Sigmoid colon (tissue), 7 donors: ENCODE measurements around the gene NTMT1. TPM values are rescaled to one million over a fixed set of nuclear protein-coding genes. Genes with fewer than 3 reads are reported as not detected.

Source experiments
- DNase-seq: peaks from one replicate; pipeline ENCODE4 v3.0.0-alpha.2; 2019
- H3K27ac ChIP-seq, 4 donors: fragments of 200-600 bp; sonication (generic); one replicate each; pipeline ENCODE4 v1.5.1; 2016 to 2019; ENCODE audit warnings: mild to moderate bottlenecking in 1 of 4
- H3K27me3 ChIP-seq, 3 donors: fragments of 200-600 bp; sonication (generic); one replicate each; pipeline ENCODE4 v1.5.1; 2019; ENCODE audit warnings: mild to moderate bottlenecking in 1 of 3
- H3K36me3 ChIP-seq, 4 donors: fragments of 200-600 bp; sonication (generic); one replicate each; pipeline ENCODE4 v1.5.1; 2016 to 2019
- H3K4me1 ChIP-seq, 4 donors: fragments of 200-600 bp; sonication (generic); one replicate each; pipeline ENCODE4 v1.5.1; 2017 to 2019
- H3K4me3 ChIP-seq, 4 donors: fragments of 200-600 bp; sonication (generic); one replicate each; pipeline ENCODE4 v1.5.1; 2017 to 2019; ENCODE audit warnings: mild to moderate bottlenecking in 2 of 4, moderate library complexity in 1 of 4
- H3K9me3 ChIP-seq, 4 donors: fragments of 200-600 bp in 3 of 4; sonication (generic) in 3 of 4; one replicate each; pipeline versions ENCODE4 v1.5.1 to v1.6.1; 2013 to 2019
- EP300 ChIP-seq, 4 donors: sonication (generic); formaldehyde crosslinking; IDR thresholded peaks; one replicate each; pipeline ENCODE4 v1.6.1; 2017; ENCODE audit warnings: antibody characterized with exemption in 4 of 4
- POLR2A ChIP-seq, 2 donors: fragments of 450-650 bp; IDR thresholded peaks; one replicate each; pipeline ENCODE4 v1.6.1; 2016; ENCODE audit warnings: antibody characterized with exemption in 2 of 2, mild to moderate bottlenecking in 2 of 2, moderate library complexity in 2 of 2
- POLR2AphosphoS5 ChIP-seq, 4 donors: sonication (generic); formaldehyde crosslinking; IDR thresholded peaks; one replicate each; pipeline ENCODE4 v1.6.1; 2017; ENCODE audit warnings: antibody characterized with exemption in 4 of 4
- WGBS, 2 donors: extraction: QIAGEN DNeasy Blood & Tissue Kit; methylation state at CpG; one replicate each; pipeline ENCODE4 v1.1.7; 2013; 5-methylcytosine and 5-hydroxymethylcytosine counted together
- intact Hi-C: fragments of 100-400 bp; cut with DNase I; formaldehyde crosslinking; loops from one replicate; pipeline ENCODE4 v1.15.1; 2023
- polyA plus RNA-seq, 3 donors: library from polyadenylated mRNA; stranded (reverse); fragments of 200-250 nt; gene quantifications; one replicate each; pipeline ENCODE4 v1.2.3, GENCODE V29; 2013
- total RNA-seq, 4 donors: library from RNA; depleted of rRNA; stranded (reverse); fragments of >200 nt; gene quantifications; one replicate each; pipeline ENCODE4 v1.1.0, GENCODE V29; 2016
- TF ChIP-seq, protein P1 (sequence below), 4 experiments: fragments of 450-650 bp in 3 of 4; fragments of 200-600 bp in 1 of 4; IDR thresholded peaks; one replicate each; pipeline ENCODE4 v1.5.1; 2016 to 2019; ENCODE audit warnings: antibody characterized with exemption in 4 of 4, mild to moderate bottlenecking in 3 of 4, moderate library complexity in 2 of 4
- donor health status: healthy with polysubstance abuse.
- donor health status: Bipolar disorder and iron deficiency.
- donor health status: healthy.

NTMT1 gene
- total and polyA plus RNA-seq, 7 donors = 5.8 to 49.3 (median 22.5) TPM

DNA sequence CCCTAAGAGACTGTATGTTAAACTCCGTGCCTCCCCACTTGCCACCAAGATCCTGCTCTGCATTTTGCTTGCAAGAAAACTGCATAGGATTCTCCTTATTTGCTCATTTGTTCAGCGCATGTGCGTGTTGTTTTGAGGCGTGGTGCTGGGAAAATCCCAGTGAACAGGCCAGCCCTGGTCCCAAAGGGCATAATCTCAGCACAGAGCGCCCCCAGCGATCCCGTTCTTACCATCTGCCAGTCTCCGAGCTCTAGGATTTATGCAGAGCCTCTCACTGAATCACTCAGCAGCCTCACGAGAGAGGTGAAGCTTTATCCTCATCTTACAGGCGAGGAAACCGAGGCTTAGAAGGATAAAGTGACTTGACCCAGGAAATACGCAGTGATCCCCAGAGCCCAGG lies 51.0 kb downstream of the NTMT1 start:
- no peak overlapping the region for H3K27ac ChIP-seq
- no peak for DNase-seq
- 35 to 80% methylated on average over 12 of the region's 12 CpGs for WGBS, 2 donors
- H3K36me3 ChIP-seq = no peaks in the 10 kb centered on the region
- no peak for TF ChIP-seq POLR2AphosphoS5 (IDR thresholded peaks at IDR 0.05)
- no peak for TF ChIP-seq EP300 (IDR thresholded peaks at IDR 0.05)
- TF ChIP-seq, protein P1, sequence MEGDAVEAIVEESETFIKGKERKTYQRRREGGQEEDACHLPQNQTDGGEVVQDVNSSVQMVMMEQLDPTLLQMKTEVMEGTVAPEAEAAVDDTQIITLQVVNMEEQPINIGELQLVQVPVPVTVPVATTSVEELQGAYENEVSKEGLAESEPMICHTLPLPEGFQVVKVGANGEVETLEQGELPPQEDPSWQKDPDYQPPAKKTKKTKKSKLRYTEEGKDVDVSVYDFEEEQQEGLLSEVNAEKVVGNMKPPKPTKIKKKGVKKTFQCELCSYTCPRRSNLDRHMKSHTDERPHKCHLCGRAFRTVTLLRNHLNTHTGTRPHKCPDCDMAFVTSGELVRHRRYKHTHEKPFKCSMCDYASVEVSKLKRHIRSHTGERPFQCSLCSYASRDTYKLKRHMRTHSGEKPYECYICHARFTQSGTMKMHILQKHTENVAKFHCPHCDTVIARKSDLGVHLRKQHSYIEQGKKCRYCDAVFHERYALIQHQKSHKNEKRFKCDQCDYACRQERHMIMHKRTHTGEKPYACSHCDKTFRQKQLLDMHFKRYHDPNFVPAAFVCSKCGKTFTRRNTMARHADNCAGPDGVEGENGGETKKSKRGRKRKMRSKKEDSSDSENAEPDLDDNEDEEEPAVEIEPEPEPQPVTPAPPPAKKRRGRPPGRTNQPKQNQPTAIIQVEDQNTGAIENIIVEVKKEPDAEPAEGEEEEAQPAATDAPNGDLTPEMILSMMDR (IDR thresholded peaks at IDR 0.05) = no peak
- TF ChIP-seq POLR2A (IDR thresholded peaks at IDR 0.05) = no peak
- H3K4me3 ChIP-seq = no peak overlapping the region
- peaks cover 0 to 6% (median 5%) of the 10 kb centered on the region in 4 donors for H3K4me1 ChIP-seq
- peaks cover 0 to 33% (median 13%) of the 10 kb centered on the region in 3 donors for H3K27me3 ChIP-seq
- intact Hi-C loops = no loop called here
- no peaks in the 10 kb centered on the region for H3K9me3 ChIP-seq

DNA sequence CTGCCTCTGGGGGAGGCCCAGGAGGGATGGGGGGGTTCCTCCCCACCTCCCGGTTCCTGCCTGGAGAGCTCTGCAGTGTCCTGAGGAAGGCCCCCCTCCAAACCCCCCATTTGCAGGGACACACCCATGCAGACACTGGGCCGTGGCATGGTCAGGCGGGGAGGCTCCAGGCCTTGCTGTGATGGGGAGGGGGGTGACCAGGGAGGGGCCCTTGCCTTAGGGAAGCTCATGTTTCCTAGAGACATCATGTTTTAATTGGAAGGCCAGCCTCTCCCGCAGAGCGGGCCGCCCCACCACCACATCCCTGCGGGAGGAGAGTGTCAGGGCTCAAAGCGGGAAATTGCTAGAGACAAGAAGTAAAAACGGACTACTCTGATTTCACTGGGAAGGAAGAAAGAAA lies 51.5 kb downstream of the NTMT1 start:
- no peaks in the 10 kb centered on the region for H3K9me3 ChIP-seq
- H3K36me3 ChIP-seq = no peaks in the 10 kb centered on the region
- H3K27ac ChIP-seq = no peak overlapping the region
- no peak overlapping the region for H3K4me3 ChIP-seq
- TF ChIP-seq, protein P1 (IDR thresholded peaks at IDR 0.05) = no peak
- no peak for TF ChIP-seq EP300 (IDR thresholded peaks at IDR 0.05)
- no peak for TF ChIP-seq POLR2A (IDR thresholded peaks at IDR 0.05)
- TF ChIP-seq POLR2AphosphoS5 (IDR thresholded peaks at IDR 0.05) = no peak
- intact Hi-C loops = no loop called here
- peaks cover 0 to 33% (median 13%) of the 10 kb centered on the region in 3 donors for H3K27me3 ChIP-seq
- peaks cover 0 to 6% (median 5%) of the 10 kb centered on the region in 4 donors for H3K4me1 ChIP-seq
- 63 to 74% methylated on average over 9 of the region's 9 CpGs for WGBS, 2 donors
- no peak for DNase-seq

DNA sequence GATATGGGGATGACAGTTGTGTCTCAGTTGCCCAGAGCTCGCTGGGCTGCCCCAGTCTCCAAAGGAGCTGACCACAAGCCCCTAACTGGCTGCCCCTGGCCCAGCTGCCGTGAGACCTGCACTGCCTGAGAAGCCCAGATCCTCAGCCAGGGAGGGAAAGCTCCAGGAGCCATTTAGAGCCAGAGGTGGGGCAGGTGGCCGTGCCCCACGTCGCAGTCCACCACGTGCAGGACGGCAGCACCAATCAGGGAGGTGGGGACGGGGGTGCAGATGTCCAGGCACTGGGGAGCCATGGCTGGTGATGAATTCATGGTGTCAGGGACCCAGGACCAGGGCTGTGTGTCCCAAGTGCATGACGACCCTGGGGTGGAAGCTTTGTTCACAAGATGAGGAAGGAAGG lies 52.9 kb downstream of the NTMT1 start:
- no peaks in the 10 kb centered on the region for H3K9me3 ChIP-seq
- no peak overlapping the region for H3K4me3 ChIP-seq
- no peaks in the 10 kb centered on the region for H3K36me3 ChIP-seq
- TF ChIP-seq POLR2AphosphoS5 (IDR thresholded peaks at IDR 0.05) (no peak), POLR2A (IDR thresholded peaks at IDR 0.05) (no peak), EP300 (IDR thresholded peaks at IDR 0.05) (no peak)
- TF ChIP-seq, protein P1 (IDR thresholded peaks at IDR 0.05) = no peak
- H3K27ac ChIP-seq = no peak overlapping the region
- peaks cover 0 to 33% (median 13%) of the 10 kb centered on the region in 3 donors for H3K27me3 ChIP-seq
- 61 to 81% methylated on average over 9 of the region's 9 CpGs for WGBS, 2 donors
- DNase-seq = no peak
- intact Hi-C loops = no loop called here
- peaks cover 0 to 6% (median 5%) of the 10 kb centered on the region in 4 donors for H3K4me1 ChIP-seq

DNA sequence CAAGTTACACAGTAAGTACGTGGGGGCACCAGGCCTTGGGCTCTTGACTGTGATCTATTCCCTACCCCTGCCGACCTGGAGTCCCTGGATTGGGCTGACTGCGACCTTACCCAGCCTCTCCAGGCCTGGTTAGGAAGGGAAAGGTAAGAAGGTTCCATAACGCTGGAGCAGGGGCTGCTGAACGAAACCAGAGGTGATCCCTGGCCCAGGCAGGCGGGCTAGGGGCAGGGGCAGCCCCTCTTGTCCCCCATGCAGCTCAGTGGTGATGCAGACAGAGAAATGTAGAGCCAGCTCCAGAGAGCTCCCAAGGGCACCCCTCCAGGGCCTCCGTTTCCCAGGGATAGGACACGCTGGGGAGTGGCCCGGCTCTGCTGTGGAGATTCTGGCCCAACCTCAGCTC lies 53.6 kb downstream of the NTMT1 start:
- no peaks in the 10 kb centered on the region for H3K9me3 ChIP-seq
- H3K4me1 ChIP-seq = peaks cover 0 to 6% (median 5%) of the 10 kb centered on the region in 4 donors
- DNase-seq = no peak
- peaks cover 0 to 31% (median 12%) of the 10 kb centered on the region in 3 donors for H3K27me3 ChIP-seq
- H3K27ac ChIP-seq = no peak overlapping the region
- H3K4me3 ChIP-seq = no peak overlapping the region
- TF ChIP-seq POLR2A (IDR thresholded peaks at IDR 0.05) (no peak), EP300 (IDR thresholded peaks at IDR 0.05) (no peak), POLR2AphosphoS5 (IDR thresholded peaks at IDR 0.05) (no peak)
- TF ChIP-seq, protein P1 (IDR thresholded peaks at IDR 0.05) = no peak
- intact Hi-C loops = no loop called here
- WGBS, 2 donors = 59 to 81% methylated on average over 9 of the region's 9 CpGs
- no peaks in the 10 kb centered on the region for H3K36me3 ChIP-seq

DNA sequence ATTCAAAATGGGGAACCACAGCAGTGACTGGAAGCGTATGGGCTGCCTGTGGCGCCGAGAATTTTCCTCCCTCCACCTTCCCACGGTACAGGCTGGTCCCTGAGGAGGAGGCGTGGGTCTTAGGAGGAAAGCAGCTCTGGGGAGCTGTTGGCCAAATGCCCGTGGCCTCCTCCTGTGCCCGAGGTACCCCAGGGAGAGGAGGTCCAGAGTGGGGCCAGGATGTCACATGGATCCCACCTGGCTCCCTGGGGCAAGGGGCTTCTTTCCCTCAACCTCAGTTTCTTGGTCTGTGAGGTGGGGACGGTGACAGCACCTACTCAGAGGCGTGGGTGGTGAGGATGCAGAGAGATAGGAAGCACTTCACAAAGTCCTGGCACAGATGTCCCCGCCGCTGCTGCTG lies 56.0 kb downstream of the NTMT1 start:
- TF ChIP-seq EP300 (IDR thresholded peaks at IDR 0.05) = no peak
- TF ChIP-seq, protein P1 (IDR thresholded peaks at IDR 0.05) = no peak
- no peak for TF ChIP-seq POLR2AphosphoS5 (IDR thresholded peaks at IDR 0.05)
- no peak for TF ChIP-seq POLR2A (IDR thresholded peaks at IDR 0.05)
- Histone ChIP-seq H3K27me3 (peaks cover 0 to 10% (median 0%) of the 10 kb centered on the region in 3 donors), H3K36me3 (no peaks in the 10 kb centered on the region), H3K4me3 (no peak overlapping the region), H3K9me3 (no peaks in the 10 kb centered on the region), H3K4me1 (no peaks in the 10 kb centered on the region), H3K27ac (no peak overlapping the region)
- 54 to 78% methylated on average over 11 of the region's 11 CpGs for whole genome bisulfite sequencing, 2 donors
- intact Hi-C loops = no loop called here
- DNase-seq = no peak
